Uterus (tissue), 4 donors: ENCODE measurements around the gene RNF128. TPM values are rescaled to one million over a fixed set of nuclear protein-coding genes. Genes with fewer than 3 reads are reported as not detected.

ENCODE experiments used
- total RNA-seq, 4 donors: library from RNA; depleted of rRNA in 3 of 4; stranded (reverse); fragments of >200 nt in 3 of 4; gene quantifications; one replicate each; pipeline versions ENCODE4 v1.1.0 to v1.2.4, GENCODE V29; 2014 to 2023
- donor health status: DM: yes; HTN: yes; CAD: no.

Gene RNF128
- total RNA-seq, 4 donors from 2014 or later: 0.34 to 0.76 TPM; not detected in 2

Other genes starting within 250 kb of the RNF128 start
- gene RADX, start 114.7 kb upstream of the RNF128 start, total RNA-seq: 10 to 100 TPM in 2 of 4 donors, 1 to 10 TPM in 2; 2.1 to 15.7 (median 8.5) TPM
- 10 to 100 TPM in 2 of 4 donors, 1 to 10 TPM in 2; 5.3 to 27.9 (median 10.0) TPM for gene TBC1D8B, start 76.0 kb downstream of the RNF128 start, total RNA-seq
- not detected for gene RIPPLY1, start 176.6 kb downstream of the RNF128 start, total RNA-seq
- gene CLDN2, start 193.7 kb downstream of the RNF128 start, total RNA-seq: 1 to 10 TPM in 1 of 4 donors, not detected in 3; 1.4 TPM